ENCODE measurements around the gene ETNK2. TPM values are rescaled to one million over a fixed set of nuclear protein-coding genes. Genes with fewer than 3 reads are reported as not detected.

Gene ETNK2
- total and polyA plus RNA-seq, 2 donors (not counting 1 experiment from before 2014, with no cell fraction given): 0.49 to 2.8 TPM

DNA sequence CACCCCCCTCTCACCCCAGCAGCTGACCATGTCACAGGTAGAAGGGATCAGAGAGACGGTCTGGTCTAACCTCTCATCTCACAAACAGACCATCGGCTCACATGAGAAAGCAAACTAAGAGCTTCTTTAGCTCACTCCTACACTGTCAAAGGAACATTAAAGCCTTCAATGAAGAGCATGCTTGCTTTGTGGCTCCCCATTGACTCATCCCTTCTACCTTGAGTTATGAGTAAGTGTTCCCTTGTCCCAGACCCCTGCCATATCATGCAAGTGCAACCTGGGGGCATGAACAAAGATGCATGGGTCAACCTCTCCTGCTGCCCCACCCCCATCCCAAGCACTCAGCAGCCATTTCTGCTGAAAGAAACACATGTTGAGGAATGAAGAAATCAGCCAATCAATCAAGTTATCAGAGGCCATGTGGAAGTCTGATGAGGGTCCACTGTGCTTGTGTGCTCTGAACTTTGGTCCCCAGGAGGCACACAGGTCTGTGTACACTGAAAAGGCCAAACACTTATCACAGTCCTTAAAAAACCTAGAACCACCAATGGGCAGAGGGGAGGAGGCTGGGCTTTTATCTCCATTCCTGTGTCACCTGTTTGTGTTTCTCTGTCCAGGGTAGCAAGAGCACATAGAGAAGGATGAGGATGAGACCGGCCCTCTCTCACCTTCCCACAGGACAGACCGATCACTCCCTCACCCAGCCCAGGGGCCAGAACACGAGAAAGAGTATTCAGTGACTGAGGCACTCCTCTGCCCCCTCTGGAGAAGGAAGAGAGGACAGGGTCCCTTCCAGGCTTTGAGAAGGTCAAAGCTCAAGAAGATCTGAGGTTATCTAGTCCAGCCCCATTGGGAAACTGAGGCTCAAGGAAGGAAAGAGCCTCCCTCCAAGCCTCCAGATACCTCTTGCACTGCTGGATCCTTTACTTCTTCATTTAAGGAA, 9.5 kb downstream of the ETNK2 start:
- Histone ChIP-seq H3K4me2 (replicated peaks; ENCODE audit: low read depth, low read length, poor library complexity, severe bottlenecking) (no peak overlapping the region), H3K4me3 (ENCODE audit: control extremely low read depth in 1 of 5, extremely low read depth in 1 of 5, insufficient read depth in 1 of 5, low read depth in 2 of 5, low read length in 4 of 5) (no peak overlapping the region), H3K79me2 (ENCODE audit: control insufficient read depth, insufficient read depth, low read length) (no peaks in the 10 kb centered on the region), H3K27ac (ENCODE audit: low read length in 2 of 2) (no peak overlapping the region), H3K36me3 (replicated peaks in 1 of 2; ENCODE audit: control extremely low read depth in 1 of 2, control insufficient read depth in 1 of 2, extremely low read depth in 1 of 2, insufficient read depth in 2 of 2, low read length in 1 of 2) (no peaks in the 10 kb centered on the region), H3K27me3 (replicated peaks in 1 of 4; ENCODE audit: control extremely low read depth in 1 of 4, control insufficient read depth in 3 of 4, insufficient read depth in 4 of 4, low read length in 3 of 4) (no peaks in the 10 kb centered on the region), H3K9ac (ENCODE audit: low read length) (no peak overlapping the region), H3K9me3 (ENCODE audit: control extremely low read depth in 1 of 3, control insufficient read depth in 2 of 3, insufficient read depth in 1 of 3, low read length in 2 of 3) (no peaks in the 10 kb centered on the region), H2AFZ (ENCODE audit: insufficient read depth, low read depth, low read length, poor library complexity, severe bottlenecking) (no peak overlapping the region), H3K4me1 (ENCODE audit: control insufficient read depth in 2 of 2, insufficient read depth in 2 of 2, low read length in 2 of 2) (no peaks in the 10 kb centered on the region), H4K20me1 (ENCODE audit: control insufficient read depth, insufficient read depth, low read length, poor library complexity, severe bottlenecking) (no peaks in the 10 kb centered on the region)
- no peak for TF ChIP-seq EZH2 (IDR thresholded peaks at IDR 0.05; ENCODE audit: borderline replicate concordance, insufficient read depth, low read depth, low read length, poor library complexity, severe bottlenecking)
- TF ChIP-seq, protein P1, sequence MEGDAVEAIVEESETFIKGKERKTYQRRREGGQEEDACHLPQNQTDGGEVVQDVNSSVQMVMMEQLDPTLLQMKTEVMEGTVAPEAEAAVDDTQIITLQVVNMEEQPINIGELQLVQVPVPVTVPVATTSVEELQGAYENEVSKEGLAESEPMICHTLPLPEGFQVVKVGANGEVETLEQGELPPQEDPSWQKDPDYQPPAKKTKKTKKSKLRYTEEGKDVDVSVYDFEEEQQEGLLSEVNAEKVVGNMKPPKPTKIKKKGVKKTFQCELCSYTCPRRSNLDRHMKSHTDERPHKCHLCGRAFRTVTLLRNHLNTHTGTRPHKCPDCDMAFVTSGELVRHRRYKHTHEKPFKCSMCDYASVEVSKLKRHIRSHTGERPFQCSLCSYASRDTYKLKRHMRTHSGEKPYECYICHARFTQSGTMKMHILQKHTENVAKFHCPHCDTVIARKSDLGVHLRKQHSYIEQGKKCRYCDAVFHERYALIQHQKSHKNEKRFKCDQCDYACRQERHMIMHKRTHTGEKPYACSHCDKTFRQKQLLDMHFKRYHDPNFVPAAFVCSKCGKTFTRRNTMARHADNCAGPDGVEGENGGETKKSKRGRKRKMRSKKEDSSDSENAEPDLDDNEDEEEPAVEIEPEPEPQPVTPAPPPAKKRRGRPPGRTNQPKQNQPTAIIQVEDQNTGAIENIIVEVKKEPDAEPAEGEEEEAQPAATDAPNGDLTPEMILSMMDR (IDR thresholded peaks at IDR 0.05): no peak
- no peak for ATAC-seq (ENCODE audit: low read depth)
- H3K4me1 Mint-ChIP-seq: no peaks in the 10 kb centered on the region
- POLR2A ChIA-PET: no interaction called here
- CTCF ChIA-PET: interaction anchor here (1.7 kb wide), 1 partner anchor 13 kb away, joined by 7 read pairs; no protein-coding TSS in a partner anchor
- H3K9me3 Mint-ChIP-seq (ENCODE audit: insufficient read depth): no peaks in the 10 kb centered on the region
- no peak for DNase-seq
- H3K4me3 Mint-ChIP-seq: no peak overlapping the region
- peaks cover 27% of the 10 kb centered on the region for H3K27me3 Mint-ChIP-seq
- WGBS (ENCODE audit: insufficient coverage): 84% methylated on average over 2 of the region's 5 CpGs
- intact Hi-C loops (cut with micrococcal nuclease): no loop called here
- no peak overlapping the region for H3K27ac Mint-ChIP-seq

DNA sequence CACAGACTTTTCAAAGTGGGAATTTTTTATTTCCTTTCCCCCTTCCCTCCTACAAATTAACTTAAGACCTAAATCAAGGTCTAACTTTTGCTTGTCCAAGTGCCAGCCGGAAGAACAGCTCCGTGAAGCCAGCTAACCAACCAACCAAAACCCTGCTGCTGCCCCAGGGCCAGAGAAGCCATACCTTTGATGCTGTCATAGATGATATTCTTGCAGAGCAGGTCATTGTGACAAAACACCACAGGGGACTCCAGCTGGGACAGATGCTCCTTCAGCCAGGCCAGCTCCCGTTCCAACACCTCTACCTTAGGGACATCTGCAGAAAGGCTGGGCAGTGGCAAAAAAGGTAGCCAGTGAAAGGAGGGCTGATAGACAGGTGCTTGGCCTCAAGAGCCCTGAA, 10.7 kb downstream of the ETNK2 start:
- Mint-ChIP-seq H3K27ac (no peak overlapping the region), H3K9me3 (ENCODE audit: insufficient read depth) (no peaks in the 10 kb centered on the region), H3K4me1 (no peaks in the 10 kb centered on the region), H3K27me3 (peaks cover 29% of the 10 kb centered on the region), H3K4me3 (no peak overlapping the region)
- Histone ChIP-seq H3K4me2 (replicated peaks; ENCODE audit: low read depth, low read length, poor library complexity, severe bottlenecking) (no peak overlapping the region), H3K79me2 (ENCODE audit: control insufficient read depth, insufficient read depth, low read length) (no peaks in the 10 kb centered on the region), H2AFZ (ENCODE audit: insufficient read depth, low read depth, low read length, poor library complexity, severe bottlenecking) (no peak overlapping the region), H3K9me3 (ENCODE audit: control extremely low read depth in 1 of 3, control insufficient read depth in 2 of 3, insufficient read depth in 1 of 3, low read length in 2 of 3) (no peaks in the 10 kb centered on the region), H4K20me1 (ENCODE audit: control insufficient read depth, insufficient read depth, low read length, poor library complexity, severe bottlenecking) (no peaks in the 10 kb centered on the region), H3K9ac (ENCODE audit: low read length) (no peak overlapping the region), H3K36me3 (replicated peaks in 1 of 2; ENCODE audit: control extremely low read depth in 1 of 2, control insufficient read depth in 1 of 2, extremely low read depth in 1 of 2, insufficient read depth in 2 of 2, low read length in 1 of 2) (no peaks in the 10 kb centered on the region), H3K4me1 (ENCODE audit: control insufficient read depth in 2 of 2, insufficient read depth in 2 of 2, low read length in 2 of 2) (no peaks in the 10 kb centered on the region), H3K27ac (ENCODE audit: low read length in 2 of 2) (no peak overlapping the region), H3K4me3 (ENCODE audit: control extremely low read depth in 1 of 5, extremely low read depth in 1 of 5, insufficient read depth in 1 of 5, low read depth in 2 of 5, low read length in 4 of 5) (no peak overlapping the region), H3K27me3 (replicated peaks in 1 of 4; ENCODE audit: control extremely low read depth in 1 of 4, control insufficient read depth in 3 of 4, insufficient read depth in 4 of 4, low read length in 3 of 4) (no peaks in the 10 kb centered on the region)
- 92% methylated on average over 2 of the region's 3 CpGs for WGBS (ENCODE audit: insufficient coverage)
- intact Hi-C loops (cut with micrococcal nuclease): no loop called here
- CTCF ChIA-PET: interaction anchor here (1.7 kb wide), 1 partner anchor 12 kb away, joined by 7 read pairs; no protein-coding TSS in a partner anchor
- TF ChIP-seq, protein P1 (IDR thresholded peaks at IDR 0.05): no peak
- no peak for TF ChIP-seq EZH2 (IDR thresholded peaks at IDR 0.05; ENCODE audit: borderline replicate concordance, insufficient read depth, low read depth, low read length, poor library complexity, severe bottlenecking)
- DNase-seq (no peak), ATAC-seq (ENCODE audit: low read depth) (no peak)
- POLR2A ChIA-PET: no interaction called here
